HG03139 (cell line): ENCODE measurements around the gene DDR2.
A peak's percentile ranks its signal among the peaks of the same experiment; 100 is the strongest.

ENCODE experiments used
- ATAC-seq: cut with Tn5 transposase; IDR thresholded peaks from one replicate; pipeline ENCODE4 v1.9.1; 2021; ENCODE audit not compliant: unreplicated experiment

Gene DDR2

DNA sequence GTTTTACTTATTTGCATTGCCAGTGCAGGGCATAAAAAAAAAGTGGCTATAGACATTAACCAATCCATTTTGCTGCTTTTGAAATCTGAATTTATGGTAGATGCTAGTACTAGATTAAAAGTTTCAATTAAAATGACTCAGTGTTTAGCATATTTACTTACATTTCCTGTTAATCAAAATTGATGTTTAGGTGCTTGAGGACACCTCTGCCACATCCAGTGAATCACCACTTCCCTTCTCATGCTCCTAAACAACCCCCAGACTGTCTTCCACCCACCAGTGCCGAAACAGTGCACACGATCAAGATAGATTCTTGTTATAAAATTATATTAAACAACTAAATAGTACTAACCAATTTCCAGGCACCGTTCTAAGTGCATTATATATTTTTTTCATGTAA is 191.0 kb downstream of the DDR2 start:
- no peak for ATAC-seq

DNA sequence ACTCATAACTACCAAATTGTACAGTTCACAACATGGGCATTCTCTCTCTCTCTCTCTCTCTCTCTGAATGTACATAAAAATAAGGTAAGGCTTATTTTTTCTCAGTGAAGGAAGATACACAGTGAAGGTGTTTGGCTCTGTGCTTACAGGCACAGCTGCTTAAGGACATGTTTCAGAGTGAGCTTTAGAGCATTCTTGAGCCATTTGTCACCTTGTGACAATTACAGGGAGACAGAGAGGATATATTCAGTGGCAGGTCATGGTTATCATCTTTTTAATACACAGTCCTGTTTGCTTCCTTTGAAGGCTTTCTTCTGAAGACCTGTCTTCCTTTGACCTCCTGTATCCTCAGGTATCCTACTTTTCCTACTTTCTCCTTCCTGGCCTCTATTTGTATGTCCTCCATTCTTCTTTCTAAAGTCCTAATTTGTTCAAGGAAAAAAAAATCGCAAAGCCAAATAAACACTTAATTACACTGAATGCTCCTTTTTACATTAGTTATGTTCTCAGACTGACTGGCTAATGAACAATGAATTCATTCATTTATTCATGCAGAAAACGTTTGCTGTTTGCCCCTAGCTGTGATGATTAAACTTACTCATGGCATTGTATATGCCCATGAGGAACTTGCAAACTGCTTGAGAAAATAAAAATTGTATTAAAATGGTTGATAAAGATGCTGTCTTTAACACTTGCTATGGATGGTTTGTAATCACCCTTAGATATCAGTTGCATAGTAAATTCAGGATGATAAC is 191.7 kb downstream of the DDR2 start:
- ATAC-seq = no peak

DNA sequence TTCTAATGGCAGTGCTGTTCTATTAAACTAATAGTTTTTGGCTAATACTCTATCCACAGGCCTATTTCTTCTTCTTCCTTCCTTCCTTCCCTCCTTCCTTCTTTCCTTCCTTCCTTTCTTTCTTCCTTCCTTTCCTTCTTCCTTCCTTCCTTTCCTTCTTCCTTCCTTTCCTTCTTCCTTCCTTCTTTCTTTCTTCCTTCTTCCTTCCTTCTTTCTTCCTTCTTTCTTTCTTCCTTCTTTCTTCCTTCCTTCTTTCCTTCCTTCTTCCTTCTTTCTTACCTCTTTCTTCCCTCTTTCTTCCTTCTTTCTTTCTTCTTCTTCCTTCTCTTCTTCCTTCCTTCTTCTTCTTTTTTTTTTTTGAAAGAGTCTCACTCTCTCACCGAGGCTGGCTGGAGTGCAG is 197.0 kb downstream of the DDR2 start:
- ATAC-seq = no peak

GRCh38 chr1:162832470-162832869 is 200.2 kb downstream of the DDR2 start:
- no peak for ATAC-seq

DNA sequence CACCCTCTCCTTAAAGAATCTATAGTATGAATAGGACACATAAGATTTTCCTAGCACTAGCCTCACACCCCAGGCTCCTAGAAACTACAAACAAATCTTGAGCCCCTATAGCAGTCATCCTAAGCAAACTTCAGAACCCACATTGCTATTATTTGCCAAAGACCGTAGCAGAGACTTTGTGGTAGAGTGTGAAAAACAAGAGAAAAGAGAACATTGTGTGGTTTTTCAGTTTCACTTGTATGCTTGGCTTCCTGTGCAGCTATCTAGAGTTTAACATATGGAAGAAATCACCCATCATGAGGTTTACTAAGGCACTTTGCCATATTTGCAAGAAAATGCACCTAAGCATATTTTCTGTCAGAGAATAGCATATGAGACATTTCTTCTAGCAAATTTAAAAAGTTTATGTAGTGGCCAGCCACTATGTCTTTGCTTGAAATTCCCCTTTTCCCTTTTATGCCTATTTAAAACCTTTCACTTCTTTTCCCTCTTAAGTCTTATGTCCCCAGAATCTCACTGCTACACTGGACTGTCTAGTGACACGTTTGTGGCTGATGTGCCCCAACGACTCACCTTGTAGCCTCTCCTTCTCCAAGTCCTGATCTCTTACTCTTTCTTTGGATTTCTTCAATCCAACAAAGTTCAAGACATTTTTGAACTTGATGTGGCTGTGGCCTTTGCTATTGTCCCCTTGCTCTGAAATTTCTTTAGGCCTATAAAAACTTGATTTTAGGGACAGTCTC is 203.1 kb downstream of the DDR2 start:
- peak; percentile 87 for ATAC-seq
